MM.1S (cell line): ENCODE measurements around the gene CEP192.

ENCODE experiments used
- EZH2 ChIP-seq: fragments of 300-600 bp; sonication (generic); optimal IDR thresholded peaks from 2 replicates; pipeline ENCODE3; 2017; ENCODE audit warnings: low read depth, mild to moderate bottlenecking, antibody characterized with exemption, low read length, mixed read lengths
- EZH2phosphoT487 ChIP-seq: fragments of 300-600 bp; sonication (generic); IDR thresholded peaks from 2 replicates; pipeline ENCODE4 v1.6.1; 2018; ENCODE audit warnings: antibody characterized with exemption, low read length

GRCh38 chr18:13032173-13032572, 41.0 kb downstream of the CEP192 start:
- TF ChIP-seq EZH2phosphoT487 (no peak), EZH2 (no peak)
